ENCODE measurements around the gene SMARCAL1.

Gene SMARCAL1

DNA sequence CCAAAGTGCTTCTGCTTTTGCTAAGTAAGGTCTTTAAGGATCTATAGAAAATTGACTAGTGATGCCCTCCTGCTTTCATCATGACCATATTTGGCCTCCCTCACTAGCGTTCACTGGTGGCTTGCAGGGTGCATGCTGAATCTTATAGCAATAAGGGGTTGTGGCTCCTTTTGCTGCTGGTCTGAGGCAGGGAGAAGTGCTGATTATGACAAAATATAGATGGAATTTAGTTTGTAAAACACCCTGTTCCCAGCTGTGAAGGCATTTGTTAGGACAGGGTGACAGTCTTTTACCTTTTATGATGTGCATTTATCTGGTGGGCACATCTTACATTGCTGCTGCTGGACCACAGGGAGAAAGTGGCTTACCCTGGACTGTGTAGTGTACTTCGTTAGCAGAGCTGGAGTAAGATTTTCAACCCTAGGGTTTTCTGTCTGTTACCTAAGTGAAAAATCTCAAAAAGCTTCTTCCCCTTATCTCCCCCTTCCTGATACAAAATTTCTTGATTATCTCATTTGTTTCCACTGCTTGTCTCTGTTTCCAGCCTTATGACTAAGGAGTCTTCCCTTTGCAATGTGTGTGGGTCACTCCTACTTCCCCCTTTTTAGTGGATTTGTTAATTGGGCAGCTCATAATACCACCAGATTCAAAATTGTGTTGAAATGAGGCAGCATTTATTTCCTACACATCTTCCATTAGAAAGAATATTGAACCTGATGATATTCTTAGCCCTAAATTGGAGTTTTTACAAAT is 65.2 kb downstream of the SMARCAL1 start:
- DNase-seq = no peak

DNA sequence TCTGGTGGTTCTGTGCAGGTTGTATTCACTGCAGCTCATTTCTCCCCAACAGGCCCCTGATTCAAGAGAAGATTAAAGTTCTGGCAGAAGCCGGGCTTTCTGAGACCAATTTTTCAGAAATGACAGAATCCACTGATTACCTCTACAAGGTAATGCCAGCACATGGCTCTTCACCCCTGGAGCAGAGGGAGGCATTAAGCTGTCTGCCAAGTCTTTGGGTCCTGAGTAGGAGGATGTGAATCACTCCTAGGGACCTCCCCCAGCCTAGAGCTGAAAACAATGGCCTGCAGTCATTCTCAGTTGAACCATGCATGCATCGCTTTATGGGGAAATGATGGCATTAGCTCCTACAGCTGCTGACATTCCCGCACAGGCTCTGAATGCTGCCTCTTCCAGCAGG is 65.9 kb downstream of the SMARCAL1 start:
- peak; percentile 93 for DNase-seq

DNA sequence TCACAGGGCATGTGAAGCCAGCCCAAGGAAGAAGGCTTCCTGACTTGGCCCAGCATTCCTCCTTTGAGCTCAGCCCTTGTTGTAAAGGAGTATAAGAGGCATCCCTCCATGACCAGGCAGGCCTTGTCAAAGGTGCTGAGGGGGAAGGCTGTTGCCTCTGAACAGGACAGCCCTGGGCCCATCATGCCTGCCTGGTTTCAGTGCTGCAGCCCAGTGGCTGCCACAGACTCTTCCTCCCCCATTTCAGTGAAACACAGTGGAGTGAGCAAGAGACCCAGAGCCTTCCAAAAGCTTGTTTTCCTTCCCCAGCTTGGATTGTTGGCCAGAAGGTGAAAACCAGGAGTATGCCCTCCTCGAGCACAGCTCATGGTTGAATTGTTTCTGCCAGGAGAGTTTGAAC is 66.5 kb downstream of the SMARCAL1 start:
- no peak for DNase-seq

DNA sequence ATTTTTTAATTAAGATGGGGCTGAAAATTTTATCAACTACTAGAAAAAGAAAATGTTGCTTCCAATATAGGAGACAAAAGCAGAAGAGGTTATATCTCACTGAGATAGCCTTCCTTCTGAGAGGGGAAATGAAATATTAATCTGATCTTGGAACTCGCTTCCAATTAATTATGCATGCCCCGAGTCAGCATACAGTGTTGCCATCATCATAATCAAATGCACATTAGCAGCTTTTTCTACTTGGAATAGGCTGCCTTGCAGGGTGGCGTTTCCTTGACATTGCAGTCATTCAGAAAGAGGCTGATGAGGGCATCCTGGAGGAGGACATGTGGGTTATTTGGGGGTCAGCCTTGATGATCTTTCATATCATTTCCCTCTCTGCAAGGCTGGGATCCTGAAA is 67.9 kb downstream of the SMARCAL1 start:
- no peak for DNase-seq

DNA sequence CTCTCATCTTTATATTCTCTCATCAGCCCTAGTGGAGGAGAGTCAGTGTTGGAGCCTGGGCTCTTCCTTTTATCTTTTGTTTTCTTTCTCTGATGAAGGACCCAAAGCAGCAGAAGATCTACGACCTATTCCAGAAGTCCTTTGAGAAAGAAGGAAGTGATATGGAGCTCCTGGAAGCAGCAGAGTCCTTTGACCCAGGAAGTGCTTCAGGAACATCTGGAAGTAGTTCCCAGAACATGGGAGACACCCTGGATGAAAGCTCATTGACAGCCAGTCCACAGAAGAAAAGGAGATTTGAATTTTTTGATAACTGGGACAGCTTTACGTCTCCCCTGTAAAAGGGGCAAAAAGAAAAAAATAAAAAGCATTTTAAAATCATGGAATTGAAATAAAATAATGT is 70.4 kb downstream of the SMARCAL1 start:
- DNase-seq = no peak

DNA sequence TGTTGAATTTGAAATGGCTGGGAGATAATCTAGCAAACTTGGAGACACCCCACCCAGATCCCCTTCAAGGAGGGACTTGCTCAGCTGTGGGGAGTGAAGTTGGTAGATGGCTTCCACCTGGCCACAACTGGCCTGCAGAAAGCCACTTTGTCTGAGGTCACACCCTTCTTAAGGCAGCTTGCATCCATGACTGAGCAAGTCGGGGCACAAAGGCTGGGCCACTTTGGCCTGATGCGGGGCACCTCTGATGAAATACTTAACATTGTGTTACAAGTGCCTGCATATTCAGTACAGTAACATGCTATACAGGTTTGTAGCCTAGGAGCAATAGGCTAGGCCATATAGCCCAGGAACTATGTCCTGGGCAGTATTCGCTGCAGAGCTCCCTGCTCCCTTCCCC is 73.0 kb downstream of the SMARCAL1 start:
- no peak for DNase-seq

DNA sequence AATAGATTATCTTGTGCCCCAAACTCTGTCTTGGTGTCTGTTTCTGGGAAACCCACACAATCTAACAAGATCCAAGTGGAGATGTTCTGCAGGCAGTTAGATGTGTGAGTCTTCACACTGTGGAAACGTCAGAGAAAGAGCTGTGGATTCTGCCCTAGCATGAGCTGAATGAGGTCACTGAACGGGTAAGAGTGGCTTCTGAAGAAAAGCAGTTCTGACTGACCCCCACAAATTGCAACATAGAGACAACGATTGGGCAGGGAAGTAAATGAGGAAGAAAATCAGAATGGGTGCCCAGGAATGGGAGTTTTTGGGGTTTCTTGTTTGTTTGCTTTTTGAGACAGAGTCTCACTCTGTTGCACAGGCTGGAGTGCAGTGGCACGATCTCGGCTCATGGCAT is 73.5 kb downstream of the SMARCAL1 start:
- DNase-seq = no peak

DNA sequence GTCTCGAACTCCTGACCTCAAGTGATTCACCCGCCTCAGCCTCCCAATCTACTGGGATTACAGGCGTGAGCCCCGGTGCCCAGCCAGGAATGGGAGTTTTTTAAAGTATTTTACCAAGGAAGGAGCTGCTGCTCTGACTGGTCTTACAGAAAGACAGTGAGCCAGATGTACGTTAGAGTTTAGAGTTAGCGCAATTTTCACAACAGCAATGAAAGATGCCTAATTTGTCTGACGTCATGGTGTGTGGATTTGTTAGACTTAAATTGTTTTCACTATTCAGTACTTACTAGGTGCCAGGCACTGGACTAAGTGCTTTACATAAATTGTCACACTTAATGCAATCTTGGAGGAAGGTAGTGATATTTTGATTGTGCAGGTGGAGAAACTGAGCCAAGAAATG is 74.0 kb downstream of the SMARCAL1 start:
- no peak for DNase-seq

DNA sequence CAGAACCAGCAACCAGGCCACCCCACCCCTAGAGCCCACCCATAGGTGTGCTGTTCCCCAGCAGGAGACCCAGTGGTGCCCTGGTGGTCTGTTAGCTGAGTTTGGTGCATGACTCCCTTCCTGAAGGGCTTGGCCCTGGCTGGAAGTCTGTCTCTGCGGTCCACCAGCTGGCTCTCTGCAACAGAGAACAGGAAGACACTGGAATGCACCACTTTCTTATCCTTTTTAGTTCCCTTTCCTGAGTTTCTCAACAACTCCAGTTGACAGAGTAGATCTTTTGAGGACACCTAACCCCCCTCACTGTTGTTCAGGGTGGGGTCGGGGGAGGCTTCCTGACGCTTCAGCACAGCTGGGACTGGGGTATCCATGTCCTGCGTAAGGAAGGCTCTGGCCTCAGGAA is 74.4 kb downstream of the SMARCAL1 start:
- DNase-seq = no peak

DNA sequence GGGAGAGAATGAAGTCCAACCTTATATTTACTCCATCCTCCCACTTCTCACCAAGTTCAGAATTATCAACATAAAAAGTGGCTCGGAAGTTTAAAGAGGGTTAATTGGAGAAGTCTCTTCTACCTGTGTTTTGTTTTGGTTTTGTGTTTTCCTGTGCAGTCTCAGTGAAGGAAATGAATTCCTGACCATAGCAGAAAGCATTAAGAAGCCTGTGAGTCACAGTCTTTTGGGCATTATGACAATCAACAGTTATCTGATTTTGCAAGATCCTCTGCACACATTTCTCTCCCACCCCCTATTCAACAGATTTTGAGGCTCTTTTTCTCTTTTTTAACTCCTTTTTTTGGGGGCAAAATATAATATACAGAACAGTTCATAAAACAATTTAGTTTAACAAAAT is 77.8 kb downstream of the SMARCAL1 start:
- peak; percentile 49 for DNase-seq

DNA sequence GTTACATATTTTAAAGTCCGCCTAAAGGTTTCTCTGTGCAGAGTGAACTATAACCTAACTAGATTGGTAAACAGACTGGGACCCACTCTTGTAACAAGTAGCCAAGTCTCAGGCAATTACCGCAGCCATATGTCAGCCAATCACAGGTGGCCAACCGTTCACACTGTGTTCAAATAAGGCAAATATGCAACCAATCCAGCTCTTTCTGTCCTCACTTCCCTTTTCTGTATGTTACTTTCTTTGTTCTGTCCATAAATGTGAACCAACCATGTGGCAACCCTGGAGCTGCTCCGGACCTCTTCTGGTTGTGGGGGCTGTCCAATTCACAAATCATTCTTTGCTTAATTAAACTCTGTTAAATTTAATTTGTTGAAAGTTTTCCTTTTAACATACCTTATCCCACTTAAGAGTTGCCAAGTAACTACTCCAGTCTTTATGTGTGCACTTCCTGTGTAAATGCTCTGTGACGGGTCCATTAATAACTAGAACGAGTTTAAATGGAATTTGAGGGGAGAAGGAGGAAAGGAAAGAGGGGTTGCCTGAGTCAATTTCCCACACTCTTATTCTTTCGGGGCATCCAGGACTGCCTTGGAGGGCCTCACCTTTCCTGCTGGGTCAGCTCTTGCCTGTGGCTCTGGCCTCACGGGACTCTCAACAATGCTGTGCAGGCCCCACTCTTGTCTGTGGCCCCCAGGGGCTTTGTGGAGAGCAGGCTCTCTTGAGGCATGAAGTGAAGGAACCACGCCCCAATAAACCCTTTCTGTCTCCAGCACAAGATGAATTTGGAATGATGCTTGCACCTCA is 79.7 kb downstream of the SMARCAL1 start:
- peak; percentile 54 for DNase-seq

DNA sequence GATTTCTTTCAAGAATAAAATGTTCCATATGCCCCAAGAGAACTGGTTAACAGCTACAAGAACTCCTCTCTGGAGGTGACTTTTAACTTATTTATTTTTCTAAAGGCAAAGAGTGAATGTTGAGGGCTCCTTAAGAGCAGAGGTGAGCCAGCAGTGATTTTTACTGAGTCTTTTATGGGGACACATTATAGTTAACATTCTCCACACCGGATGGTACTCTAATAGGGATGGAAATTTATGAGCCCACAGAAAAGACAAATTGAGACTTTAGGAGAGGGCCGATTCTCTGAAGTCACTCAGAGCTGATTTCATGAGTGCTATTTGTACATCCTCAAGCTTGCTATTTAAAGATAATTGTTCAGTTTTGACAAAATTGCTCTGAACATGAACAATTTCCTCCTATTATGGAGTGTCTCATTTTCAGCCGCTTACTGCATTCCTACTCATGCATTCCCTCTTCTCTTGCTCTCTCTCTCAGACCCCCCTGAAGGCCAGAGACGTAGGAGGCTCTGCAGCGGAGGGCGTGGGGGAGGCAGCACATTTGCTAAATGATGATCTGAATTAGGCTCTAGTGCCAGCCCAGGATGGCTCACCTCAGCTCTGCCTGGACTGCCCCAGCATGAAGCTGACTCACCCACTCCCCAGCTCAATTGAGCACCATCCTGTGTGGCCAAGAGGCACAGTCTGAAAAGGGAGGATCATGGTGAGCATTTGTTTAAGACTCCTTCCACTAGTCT is 80.5 kb downstream of the SMARCAL1 start:
- DNase-seq = peak; percentile 97

DNA sequence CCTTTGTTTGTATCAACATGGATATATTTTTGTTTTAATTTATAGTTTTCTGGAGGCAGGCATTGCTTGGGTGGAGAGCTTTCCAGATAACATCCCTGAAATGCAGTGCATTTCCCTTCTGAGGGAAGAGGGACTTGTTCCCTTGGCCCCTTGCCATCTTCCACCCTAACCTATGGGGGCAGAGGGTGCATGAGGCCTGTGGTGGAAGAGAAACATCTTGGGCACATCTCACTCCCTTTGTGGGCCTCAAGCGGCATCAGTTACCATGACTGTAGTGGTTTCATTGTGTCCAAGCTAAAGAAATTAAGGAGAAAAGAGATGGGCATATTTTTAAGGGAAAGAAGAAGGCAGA is 81.0 kb downstream of the SMARCAL1 start:
- no peak for DNase-seq

DNA sequence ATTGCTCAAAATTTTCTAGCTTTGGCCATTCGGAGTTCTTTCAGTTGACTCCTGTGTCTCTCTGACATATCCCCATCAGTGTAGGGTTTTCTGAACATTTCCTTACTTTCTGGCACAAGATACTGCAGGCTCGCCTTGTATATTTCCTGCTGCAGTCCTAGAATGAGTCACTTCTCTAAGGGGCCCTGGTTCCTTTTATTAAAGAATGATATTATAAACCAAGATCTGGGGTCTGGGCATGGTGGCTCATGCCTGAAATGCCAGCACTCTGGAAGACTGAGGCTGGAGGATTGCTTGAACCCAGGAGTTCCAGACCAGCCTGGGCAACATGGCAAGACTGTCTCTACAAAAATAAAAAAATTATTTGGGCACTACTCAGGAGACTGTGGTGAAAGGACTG is 83.4 kb downstream of the SMARCAL1 start:
- DNase-seq = no peak

DNA sequence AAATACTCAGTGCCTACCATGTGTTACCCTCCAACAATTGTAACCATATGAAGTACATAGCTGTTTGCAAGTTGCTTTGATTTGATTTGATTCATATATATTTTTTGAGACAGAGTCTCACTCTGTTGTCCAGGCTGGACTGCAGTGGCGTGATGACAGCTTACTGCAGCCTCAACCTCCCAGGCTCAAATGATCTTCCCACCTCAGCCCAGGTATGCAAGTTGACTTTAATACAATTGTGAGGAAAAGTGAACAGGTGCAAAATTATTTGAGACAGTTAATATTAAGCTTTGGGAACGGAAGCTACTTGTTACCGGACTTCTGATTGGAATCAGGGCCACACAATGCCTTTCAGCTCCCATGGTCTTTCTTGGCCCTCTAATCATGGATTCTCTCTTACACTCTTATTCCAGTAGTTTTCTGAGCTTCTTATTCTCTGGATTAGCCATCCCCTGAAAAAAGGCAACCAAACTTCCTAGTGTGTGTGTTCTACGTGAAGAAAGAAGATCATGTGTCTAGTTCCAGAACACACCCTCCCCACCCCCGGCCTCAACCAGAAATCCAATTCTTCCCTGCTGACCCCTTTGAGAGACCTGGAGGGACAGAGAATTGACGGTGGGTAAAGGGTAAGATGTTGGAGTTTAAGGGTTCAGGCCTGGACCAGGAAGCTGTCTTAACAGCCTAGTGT is 85.2 kb downstream of the SMARCAL1 start:
- DNase-seq = no peak

DNA sequence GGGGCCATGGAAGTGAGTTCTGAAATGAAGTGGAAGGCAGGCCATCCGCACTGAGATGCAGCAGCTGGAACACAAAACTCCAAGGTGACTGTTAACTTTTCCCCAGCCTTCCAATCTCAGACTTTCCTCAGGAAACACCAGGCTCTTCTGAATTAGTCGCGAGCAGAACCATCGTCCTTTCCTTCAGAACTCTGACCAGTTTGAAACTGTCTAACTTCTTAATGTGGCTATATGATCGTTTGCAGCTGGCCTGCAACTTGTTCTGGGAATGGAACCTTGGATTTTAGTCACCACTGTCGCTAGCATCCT is 85.7 kb downstream of the SMARCAL1 start:
- DNase-seq = peak; percentile 45

DNA sequence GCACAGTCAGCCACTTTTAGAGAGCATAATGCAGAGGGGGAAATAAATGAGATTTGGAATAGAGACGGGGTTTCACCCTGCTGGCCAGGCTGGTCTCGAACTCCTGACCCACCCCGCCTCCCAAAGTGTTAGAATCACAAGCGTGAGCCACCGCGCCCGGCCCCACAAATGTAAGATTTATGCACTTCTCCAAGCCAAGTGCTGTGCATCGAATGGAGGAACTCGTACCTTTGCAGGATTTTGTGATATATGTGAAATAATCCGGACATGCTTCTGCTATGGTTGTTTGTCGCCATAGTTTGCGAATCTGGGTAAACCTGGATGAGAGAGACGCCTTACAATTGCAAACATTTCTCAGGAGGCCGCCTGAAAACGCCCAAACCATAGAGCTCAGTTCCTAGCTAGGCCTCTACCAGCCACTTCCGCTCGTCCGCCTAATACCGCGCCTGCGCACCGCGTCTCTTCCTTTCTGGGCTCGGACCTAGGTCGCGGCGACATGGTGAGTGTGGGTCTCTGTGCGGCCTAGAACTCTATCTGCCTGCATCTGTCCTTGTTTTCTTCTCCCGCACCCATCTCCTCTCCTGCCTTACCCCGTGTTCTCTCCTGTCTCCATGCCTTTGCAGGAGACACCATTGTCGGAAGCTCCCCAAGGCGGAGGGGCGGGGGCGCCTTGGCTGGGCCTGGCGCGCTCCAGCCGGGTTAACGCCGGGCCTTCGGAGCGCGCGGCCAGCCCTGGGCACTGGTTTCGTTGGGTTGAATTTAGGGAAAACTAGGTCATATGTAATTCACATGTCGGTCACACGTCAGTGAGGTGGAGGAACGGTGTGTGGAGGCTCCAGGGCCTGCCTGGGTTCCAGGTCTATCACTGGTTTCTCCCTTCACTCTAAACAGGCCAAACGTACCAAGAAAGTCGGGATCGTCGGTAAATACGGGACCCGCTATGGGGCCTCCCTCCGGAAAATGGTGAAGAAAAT is 86.4 kb downstream of the SMARCAL1 start, which contains the start of gene RPL37A:
RPL37A (plus strand) TSS at position 466 of the 974 bp plus-strand sequence; CDS start at position 497, 31 bp downstream.
- DNase-seq = peak; percentile 94

DNA sequence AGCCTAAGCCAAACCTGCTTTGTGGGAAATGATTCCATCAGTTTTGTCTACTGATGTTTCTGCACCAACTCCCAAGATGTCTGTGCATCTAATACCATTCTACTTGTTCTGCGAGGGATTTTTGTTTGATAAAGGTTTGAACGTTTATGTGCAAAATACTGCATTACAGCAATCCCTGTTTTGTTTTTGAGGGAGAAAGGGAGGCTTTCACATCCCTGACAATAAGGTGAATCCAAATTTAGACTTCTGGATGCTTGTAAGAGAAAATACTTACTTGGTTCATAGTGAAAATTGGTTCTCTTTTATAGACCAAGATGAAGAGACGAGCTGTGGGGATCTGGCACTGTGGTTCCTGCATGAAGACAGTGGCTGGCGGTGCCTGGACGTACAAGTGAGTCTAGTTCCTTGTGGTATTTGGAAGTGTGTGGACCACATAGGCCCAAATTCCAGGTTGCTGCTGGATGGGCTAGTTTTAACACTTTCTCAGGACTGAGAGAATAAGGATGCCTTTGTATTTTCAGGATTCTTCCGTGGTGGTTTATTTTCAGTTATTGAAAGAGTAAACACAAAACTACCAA is 87.4 kb downstream of the SMARCAL1 start:
- no peak for DNase-seq

DNA sequence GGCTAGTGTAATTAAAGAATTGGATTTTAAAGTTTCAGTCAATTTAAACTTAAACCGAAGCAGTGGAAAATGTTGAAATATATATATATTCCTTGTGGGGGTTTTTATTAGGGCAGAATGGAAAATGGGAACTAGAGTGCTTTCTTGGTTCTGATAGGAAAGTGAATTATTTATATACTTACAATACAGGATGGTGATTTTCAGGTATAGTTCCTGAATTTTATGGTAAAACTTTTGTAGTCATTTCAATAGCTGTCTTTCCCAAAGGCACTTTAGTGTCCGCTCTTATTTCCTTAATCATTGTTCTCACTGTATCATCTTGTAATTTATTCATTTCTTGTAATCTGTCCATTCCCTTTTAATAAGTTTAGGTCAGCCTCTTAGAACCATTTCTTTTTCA is 88.3 kb downstream of the SMARCAL1 start:
- no peak for DNase-seq

DNA sequence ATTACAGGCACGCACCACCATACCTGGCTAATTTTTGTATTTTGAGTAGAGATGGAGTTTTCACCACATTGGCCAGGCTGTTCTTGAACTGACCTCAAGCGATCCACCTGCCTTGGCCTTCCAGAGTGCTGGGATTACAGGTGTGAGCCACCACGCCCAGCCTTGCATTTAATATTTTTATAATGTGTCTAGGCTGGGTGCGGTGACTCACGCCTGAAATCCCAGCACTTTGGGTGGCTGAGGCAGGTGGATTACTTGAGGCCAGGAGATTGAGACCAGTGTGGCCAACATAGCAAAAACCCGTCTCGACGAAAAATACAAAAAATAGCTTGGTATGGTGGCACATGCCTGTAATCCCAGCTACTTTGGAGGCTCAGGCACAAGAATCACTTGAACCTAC is 89.6 kb downstream of the SMARCAL1 start:
- no peak for DNase-seq

DNA sequence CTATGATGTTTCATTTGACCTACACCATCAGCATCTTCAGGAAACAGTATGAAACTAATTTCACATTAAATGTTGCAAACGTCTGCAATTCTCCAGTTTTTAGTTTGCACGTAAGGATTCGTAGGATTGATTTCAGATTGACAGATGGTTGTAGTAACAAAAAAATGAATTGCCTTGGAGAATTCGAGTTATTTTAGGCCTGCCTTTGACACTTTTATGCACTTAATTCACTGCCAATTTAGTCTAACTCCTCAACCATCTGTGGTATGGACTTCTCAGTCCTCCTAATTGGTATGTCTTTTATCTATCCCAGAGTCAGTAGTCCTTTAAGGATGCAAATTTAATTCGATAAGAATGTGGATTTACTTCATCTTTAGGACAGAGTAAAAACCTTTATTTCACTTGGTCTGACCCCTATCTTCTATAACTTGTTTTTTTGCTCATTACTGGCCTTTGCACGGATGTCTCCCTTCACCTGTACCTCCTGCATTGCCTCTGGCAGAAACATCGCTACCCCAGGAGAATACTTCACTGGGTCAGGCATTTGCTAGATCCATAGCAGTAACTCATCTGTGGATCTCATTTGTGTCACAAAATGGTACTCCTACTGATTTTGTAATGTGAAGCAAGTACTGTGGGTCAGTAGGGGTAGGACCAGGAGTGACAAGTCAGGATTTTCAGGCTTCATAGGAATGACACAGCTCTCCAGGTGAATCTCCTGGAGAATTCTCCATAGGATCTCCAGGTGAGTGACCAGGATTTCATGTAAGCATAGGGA is 90.3 kb downstream of the SMARCAL1 start:
- DNase-seq = no peak
